ENCODE data around the gene GPR183.

Gene GPR183

DNA sequence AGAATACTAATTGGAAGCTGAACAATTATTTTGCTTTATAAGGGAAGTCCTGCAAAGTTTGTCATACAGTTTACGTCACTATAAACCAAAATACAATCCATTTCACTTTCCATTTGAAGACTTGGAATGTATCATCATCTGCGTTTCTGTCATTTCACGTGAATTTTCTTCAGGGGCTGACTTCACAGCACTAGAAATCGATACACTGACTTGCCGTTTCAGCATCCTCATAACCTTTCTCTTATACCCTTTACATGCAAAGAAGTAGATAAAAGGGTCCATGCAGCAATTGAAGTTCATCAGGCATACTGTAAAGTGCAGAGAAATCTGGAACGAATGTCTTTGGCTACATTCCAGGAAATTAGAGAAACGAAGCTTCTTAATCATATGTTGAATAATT is 12.2 kb downstream of the GPR183 start:
- no peak for DNase-seq (ENCODE audit: low read depth)

- DNase-seq (ENCODE audit: low read depth) = no peak
These were observed 13.0 kb downstream of the GPR183 start for GRCh38 chr13:99294198-99294597.

- DNase-seq (ENCODE audit: low read depth) = no peak
These were observed 14.0 kb downstream of the GPR183 start for GRCh38 chr13:99293178-99293577.

DNA sequence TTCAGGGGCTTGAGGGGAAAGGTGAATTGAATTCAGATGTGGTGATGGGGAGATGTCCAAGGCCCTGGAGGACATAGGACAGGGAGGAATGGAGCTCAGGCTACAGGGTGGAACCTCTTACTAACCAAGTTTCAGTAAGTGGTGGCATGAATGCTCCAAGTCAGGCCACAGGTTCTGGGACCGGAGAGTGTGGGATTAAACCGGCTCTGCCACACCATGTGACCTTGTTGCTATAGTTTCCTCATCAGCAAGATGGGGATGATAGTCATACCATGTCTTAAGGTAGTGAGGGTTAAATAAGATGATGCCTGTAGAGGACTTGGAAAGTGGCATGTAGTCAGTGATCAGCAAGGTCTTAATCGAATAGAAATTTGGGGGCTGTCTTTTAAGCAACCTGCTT is 16.3 kb downstream of the GPR183 start:
- no peak for DNase-seq (ENCODE audit: low read depth)

GRCh38 chr13:99289674-99290337 is 17.4 kb downstream of the GPR183 start:
- DNase-seq (ENCODE audit: low read depth) = no peak

- DNase-seq (ENCODE audit: low read depth) = no peak
These were observed 17.9 kb downstream of the GPR183 start for GRCh38 chr13:99289271-99289670.

- no peak for DNase-seq (ENCODE audit: low read depth)
These were observed 19.1 kb downstream of the GPR183 start for GRCh38 chr13:99288089-99288488.

DNA sequence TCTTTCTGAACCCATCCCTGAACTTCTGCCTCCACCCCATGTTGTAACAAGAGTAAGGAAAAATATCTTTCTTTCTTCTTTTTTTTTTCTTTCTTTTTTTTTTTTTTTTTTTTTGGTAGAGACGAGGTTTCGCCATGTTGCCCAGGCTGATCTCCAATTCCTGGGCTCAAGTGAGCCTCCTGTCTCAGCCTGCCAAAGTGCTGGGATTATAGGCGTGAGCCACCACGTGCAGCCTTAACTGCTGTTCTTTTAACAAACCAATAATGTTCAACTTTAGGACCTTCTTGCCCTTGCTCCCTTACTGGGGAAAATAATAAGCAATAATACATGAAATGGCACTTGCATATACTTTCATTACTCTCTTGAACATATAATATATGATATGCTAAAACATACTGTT is 19.6 kb downstream of the GPR183 start:
- no peak for DNase-seq (ENCODE audit: low read depth)

- no peak for DNase-seq (ENCODE audit: low read depth)
These were observed 21.6 kb downstream of the GPR183 start for GRCh38 chr13:99285432-99286182.

DNA sequence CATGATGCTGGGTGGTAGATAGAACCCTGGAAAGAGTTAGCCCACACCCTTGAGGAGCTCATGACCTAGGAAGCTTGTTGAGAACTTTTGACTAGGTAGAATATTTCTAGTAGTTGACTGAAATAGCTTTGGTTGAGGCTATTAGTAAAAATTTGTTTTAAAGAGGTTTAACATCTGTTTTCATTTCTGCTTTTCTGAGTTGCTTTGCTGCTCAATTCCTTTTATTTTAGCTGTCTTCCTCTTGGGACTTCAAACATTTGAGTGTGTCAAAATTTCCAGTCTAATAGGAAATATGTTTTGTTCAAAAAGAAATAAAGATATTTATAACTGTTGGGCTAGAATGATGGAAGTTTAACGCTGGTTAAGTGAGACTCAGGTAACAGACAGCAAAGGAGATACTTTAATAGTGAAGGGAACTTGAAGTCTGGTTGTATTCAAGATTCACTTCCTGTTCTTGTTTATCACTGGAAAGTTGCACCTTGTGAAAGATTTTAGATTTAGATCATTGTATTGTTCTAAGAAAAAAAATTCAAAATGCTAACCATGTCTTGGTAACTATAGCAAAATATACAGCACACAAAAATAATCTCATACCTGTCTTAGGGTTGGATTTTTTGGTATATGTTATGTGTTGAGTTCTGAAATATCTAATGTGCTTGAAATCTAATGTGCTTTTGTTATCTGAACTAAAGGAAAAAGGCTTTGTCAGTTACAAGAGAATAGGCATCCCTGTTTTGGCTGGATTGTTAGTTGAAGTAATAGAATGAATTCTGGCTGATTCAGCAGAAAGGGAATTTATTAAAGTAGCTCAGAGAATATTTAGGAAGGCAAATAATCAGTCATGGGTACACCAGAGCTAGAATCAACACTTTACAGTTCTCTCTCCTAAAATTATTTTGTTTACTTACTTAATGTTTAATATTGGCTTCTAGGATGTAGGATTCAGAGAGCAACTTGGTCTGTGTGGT is 24.7 kb downstream of the GPR183 start:
- DNase-seq (ENCODE audit: low read depth) = no peak

GRCh38 chr13:99281811-99282263 is 25.4 kb downstream of the GPR183 start:
- peak; percentile 37 for DNase-seq (ENCODE audit: low read depth)

GRCh38 chr13:99280166-99280565 is 27.0 kb downstream of the GPR183 start:
- no peak for DNase-seq (ENCODE audit: low read depth)

DNA sequence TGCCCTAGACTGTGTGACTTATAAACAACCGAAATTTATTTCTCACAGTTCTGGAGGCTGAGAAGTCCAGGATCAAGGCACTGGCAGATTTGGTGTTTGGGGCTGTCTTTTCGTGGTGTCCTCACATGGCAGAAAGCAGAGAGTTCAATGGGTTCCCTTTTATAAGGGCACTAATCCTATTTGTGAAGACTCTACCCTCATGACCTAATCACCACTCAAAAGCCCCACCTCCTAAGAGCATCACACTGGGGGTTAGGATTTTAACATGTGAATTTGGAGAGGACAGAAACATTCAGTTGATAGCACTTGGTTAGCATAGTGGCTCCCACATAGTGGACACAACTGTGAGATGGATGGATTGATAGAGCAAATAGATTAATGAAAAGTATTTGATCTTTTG is 27.6 kb downstream of the GPR183 start:
- DNase-seq (ENCODE audit: low read depth) = no peak

DNA sequence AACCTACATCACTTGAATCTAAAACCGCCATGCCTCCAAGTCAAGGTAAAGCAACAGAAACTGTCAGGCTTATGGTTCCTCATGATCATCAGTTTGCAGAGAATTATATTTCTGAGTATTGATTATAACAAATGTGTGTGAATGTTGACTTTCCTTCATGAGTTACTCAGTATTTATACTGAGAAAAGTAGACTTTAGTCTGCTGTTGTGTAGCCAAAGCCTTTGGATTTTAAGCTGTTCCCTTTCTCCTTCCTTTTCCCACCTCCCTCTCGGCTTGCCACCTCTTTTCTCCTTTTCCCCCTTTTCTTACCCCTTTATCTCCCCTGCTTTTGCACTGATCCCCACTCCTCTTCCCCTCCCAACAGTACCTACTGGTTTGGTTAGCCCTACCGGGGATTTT is 28.4 kb downstream of the GPR183 start:
- no peak for DNase-seq (ENCODE audit: low read depth)

GRCh38 chr13:99278200-99278599 is 29.0 kb downstream of the GPR183 start:
- DNase-seq (ENCODE audit: low read depth) = no peak

- no peak for DNase-seq (ENCODE audit: low read depth)
These were observed 29.6 kb downstream of the GPR183 start for GRCh38 chr13:99277629-99278028.

GRCh38 chr13:99276706-99277105 is 30.5 kb downstream of the GPR183 start:
- no peak for DNase-seq (ENCODE audit: low read depth)

DNA sequence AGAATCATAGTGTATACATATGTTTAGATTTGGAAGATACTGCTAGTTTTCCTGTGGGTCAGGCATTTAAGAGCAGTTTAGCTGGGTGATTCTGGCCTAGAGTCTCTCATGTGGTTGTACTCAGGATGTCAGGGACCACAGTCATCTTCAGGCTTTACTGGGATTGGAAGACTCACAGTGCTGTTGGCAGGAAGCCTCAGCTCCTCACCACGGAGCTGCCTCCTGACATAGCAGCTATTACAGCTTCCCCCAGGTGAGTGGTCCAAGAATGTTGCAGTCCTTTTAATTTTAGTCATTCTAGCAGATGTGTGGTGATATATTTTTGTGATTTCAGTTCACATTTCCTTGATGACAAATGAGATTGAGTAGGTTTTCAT is 32.1 kb downstream of the GPR183 start:
- peak; percentile 33 for DNase-seq (ENCODE audit: low read depth)

DNA sequence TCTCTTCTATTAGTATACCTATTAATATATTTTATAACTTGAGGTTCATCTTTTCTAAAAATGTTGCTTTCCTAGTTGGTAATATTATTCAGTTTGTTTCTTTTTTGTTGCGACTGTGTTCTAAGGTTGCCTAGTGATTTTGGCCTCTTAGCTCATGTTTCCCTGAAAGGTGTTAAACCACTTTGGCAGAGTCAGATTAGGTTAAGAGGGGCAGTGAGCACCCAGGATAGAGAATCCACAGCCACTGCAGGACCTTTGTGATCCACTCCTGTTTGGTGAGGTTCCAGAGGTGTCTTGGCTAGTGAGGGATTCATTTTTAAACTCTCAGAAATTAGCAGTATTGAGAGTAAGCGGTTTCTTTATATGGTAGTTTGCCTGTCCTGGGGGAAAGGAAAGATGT is 34.1 kb downstream of the GPR183 start:
- no peak for DNase-seq (ENCODE audit: low read depth)

- DNase-seq (ENCODE audit: low read depth) = no peak
These were observed 34.7 kb downstream of the GPR183 start for GRCh38 chr13:99272481-99272880.

DNA sequence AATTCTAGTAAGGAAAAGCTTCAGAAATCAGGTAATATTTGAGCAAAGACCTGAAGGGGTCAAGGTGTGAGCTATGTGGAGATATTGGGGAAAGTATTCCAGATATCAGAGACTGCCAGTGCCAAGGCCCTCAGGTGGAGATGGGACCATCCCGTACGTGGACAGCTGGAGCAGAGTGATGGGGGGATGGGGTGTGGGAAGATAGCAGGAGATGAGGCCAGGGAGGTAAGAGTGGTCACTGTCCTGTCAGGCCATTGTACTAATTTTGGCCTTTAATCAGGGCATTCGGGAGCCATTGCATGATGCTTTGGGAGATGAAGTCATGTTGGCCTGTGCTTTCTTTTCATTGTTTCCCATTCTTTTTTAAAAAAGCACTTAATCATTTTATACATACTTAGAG is 36.0 kb downstream of the GPR183 start:
- DNase-seq (ENCODE audit: low read depth) = no peak

GRCh38 chr13:99270518-99270917 is 36.7 kb downstream of the GPR183 start:
- DNase-seq (ENCODE audit: low read depth) = no peak

All from T-helper 22 cell (primary cell).